SJSA1 (cell line): ENCODE measurements around the gene TUBB2A. TPM values are rescaled to one million over a fixed set of nuclear protein-coding genes. Genes with fewer than 3 reads are reported as not detected.
"Not testable (repeated sequence)": the region's sequence is repeated elsewhere in the genome, so short reads cannot be mapped to it uniquely, and the experiment has no call there.

Experiments
- DNase-seq, 2 experiments: peaks; one replicate each; pipeline ENCODE4 v3.0.0-alpha.2; 2015 to 2020; ENCODE audit warnings: low spot score in 2 of 2, low read depth in 1 of 2
- H3K27ac ChIP-seq: fragments of 250-450 bp; sonication (Bioruptor Pico); 2 replicates; pipeline ENCODE4 v1.5.1; 2020; ENCODE audit warnings: mild to moderate bottlenecking, moderate library complexity
- H3K27me3 ChIP-seq: fragments of 250-450 bp; sonication (Bioruptor Pico); replicated peaks from 2 replicates; pipeline ENCODE4 v1.5.1; 2020; ENCODE audit warnings: mild to moderate bottlenecking, moderate library complexity
- H3K36me3 ChIP-seq: fragments of 250-450 bp; sonication (Bioruptor Pico); 2 replicates; pipeline ENCODE4 v1.5.1; 2020; ENCODE audit warnings: mild to moderate bottlenecking
- H3K4me1 ChIP-seq: fragments of 250-450 bp; sonication (Bioruptor Pico); replicated peaks from 2 replicates; pipeline ENCODE4 v1.6.1; 2021; ENCODE audit warnings: mild to moderate bottlenecking
- H3K4me3 ChIP-seq: fragments of 250-450 bp; sonication (Bioruptor Pico); 2 replicates; pipeline ENCODE4 v1.5.1; 2020; ENCODE audit warnings: mild to moderate bottlenecking
- H3K9me3 ChIP-seq: fragments of 250-450 bp; sonication (Bioruptor Pico); replicated peaks from 2 replicates; pipeline ENCODE4 v1.5.1; 2020; ENCODE audit warnings: mild to moderate bottlenecking
- total RNA-seq: library from RNA; depleted of rRNA; stranded (reverse); fragments of >200 nt; shearing (Covaris generic); gene quantifications from 2 replicates; pipeline ENCODE4 v1.2.3, GENCODE V29; 2014

The TUBB2A gene
- total RNA-seq, 1 experiment from 2014 or later, result 289 TPM

GRCh38 chr6:3193102-3193849 is 35.9 kb upstream of the TUBB2A start:
- DNase-seq, result no peak
- H3K4me1 ChIP-seq, result no peaks in the 10 kb centered on the region
- no peaks in the 10 kb centered on the region for H3K27me3 ChIP-seq
- no peaks in the 10 kb centered on the region for H3K36me3 ChIP-seq
- H3K27ac ChIP-seq, result no peak overlapping the region
- no peaks in the 10 kb centered on the region for H3K9me3 ChIP-seq
- H3K4me3 ChIP-seq, result no peak overlapping the region

GRCh38 chr6:3190779-3191178 is 33.4 kb upstream of the TUBB2A start:
- H3K4me1 ChIP-seq, result no peaks in the 10 kb centered on the region
- no peak overlapping the region for H3K4me3 ChIP-seq
- no peaks in the 10 kb centered on the region for H3K27me3 ChIP-seq
- no peak overlapping the region for H3K27ac ChIP-seq
- H3K9me3 ChIP-seq, result no peaks in the 10 kb centered on the region; the same call in 1 of the 2 replicates
- H3K36me3 ChIP-seq, result no peaks in the 10 kb centered on the region
- DNase-seq, result no peak

GRCh38 chr6:3190056-3190455 is 32.7 kb upstream of the TUBB2A start:
- Histone ChIP-seq H3K27ac (no peak overlapping the region), H3K9me3 (no peaks in the 10 kb centered on the region; the same call in 1 of the 2 replicates), H3K4me3 (no peak overlapping the region), H3K27me3 (no peaks in the 10 kb centered on the region), H3K4me1 (no peaks in the 10 kb centered on the region), H3K36me3 (no peaks in the 10 kb centered on the region)
- DNase-seq, result no peak

- not testable (repeated sequence) for H3K27ac ChIP-seq, H3K4me1 ChIP-seq, H3K36me3 ChIP-seq, H3K4me3 ChIP-seq, H3K27me3 ChIP-seq, H3K9me3 ChIP-seq, DNase-seq
Observed at GRCh38 chr6:3189192-3189591, 31.8 kb upstream of the TUBB2A start.

GRCh38 chr6:3188262-3188661 is 30.9 kb upstream of the TUBB2A start:
- Histone ChIP-seq H3K4me3 (no peak overlapping the region), H3K27me3 (no peaks in the 10 kb centered on the region), H3K4me1 (no peaks in the 10 kb centered on the region), H3K9me3 (no peaks in the 10 kb centered on the region; the same call in 1 of the 2 replicates), H3K36me3 (no peaks in the 10 kb centered on the region), H3K27ac (no peak overlapping the region)
- no peak for DNase-seq

GRCh38 chr6:3186974-3187382 is 29.6 kb upstream of the TUBB2A start:
- no peaks in the 10 kb centered on the region for H3K36me3 ChIP-seq
- H3K9me3 ChIP-seq, result peaks cover 3% of the 10 kb centered on the region; the same call in 1 of the 2 replicates
- H3K4me3 ChIP-seq, result no peak overlapping the region
- DNase-seq, result no peak
- no peaks in the 10 kb centered on the region for H3K4me1 ChIP-seq
- H3K27me3 ChIP-seq, result 0 out of 2 replicates have a peak, but pooled peaks cover 3% of the 10 kb centered on the region
- H3K27ac ChIP-seq, result no peak overlapping the region

GRCh38 chr6:3183066-3183465 is 25.7 kb upstream of the TUBB2A start:
- H3K27me3 ChIP-seq, result 0 out of 2 replicates have a peak, but pooled peaks cover 3% of the 10 kb centered on the region
- no peak overlapping the region for H3K27ac ChIP-seq
- H3K36me3 ChIP-seq, result no peaks in the 10 kb centered on the region
- no peak for DNase-seq
- peaks cover 3% of the 10 kb centered on the region; the same call in 1 of the 2 replicates for H3K9me3 ChIP-seq
- H3K4me1 ChIP-seq, result no peaks in the 10 kb centered on the region
- H3K4me3 ChIP-seq, result no peak overlapping the region

- no peak for DNase-seq
- H3K4me3 ChIP-seq, result no peak overlapping the region
- H3K9me3 ChIP-seq, result 0 out of 2 replicates have a peak, but pooled peaks cover 3% of the 10 kb centered on the region
- H3K27me3 ChIP-seq, result 0 out of 2 replicates have a peak, but pooled peaks cover 3% of the 10 kb centered on the region
- peaks cover 8% of the 10 kb centered on the region for H3K4me1 ChIP-seq
- H3K27ac ChIP-seq, result no peak overlapping the region
- no peaks in the 10 kb centered on the region for H3K36me3 ChIP-seq
Observed at GRCh38 chr6:3181105-3181504, 23.8 kb upstream of the TUBB2A start.

- DNase-seq, H3K36me3 ChIP-seq, H3K4me3 ChIP-seq, H3K9me3 ChIP-seq, H3K27ac ChIP-seq, H3K27me3 ChIP-seq, H3K4me1 ChIP-seq: not testable (repeated sequence)
Observed at GRCh38 chr6:3179945-3180344, 22.6 kb upstream of the TUBB2A start.

- H3K4me3 ChIP-seq, H3K36me3 ChIP-seq, H3K9me3 ChIP-seq, DNase-seq, H3K27ac ChIP-seq, H3K27me3 ChIP-seq: not testable (repeated sequence)
- peaks cover 11% of the 10 kb centered on the region for H3K4me1 ChIP-seq
Observed at GRCh38 chr6:3178666-3179065, 21.3 kb upstream of the TUBB2A start.

GRCh38 chr6:3176562-3177355 is 19.4 kb upstream of the TUBB2A start:
- peak; percentile 57 to 80 for DNase-seq
- no peak overlapping the region for H3K4me3 ChIP-seq
- no peaks in the 10 kb centered on the region for H3K27me3 ChIP-seq
- no peaks in the 10 kb centered on the region for H3K9me3 ChIP-seq
- H3K4me1 ChIP-seq, result peaks cover 16% of the 10 kb centered on the region
- H3K27ac ChIP-seq, result no peak overlapping the region
- H3K36me3 ChIP-seq, result no peaks in the 10 kb centered on the region

- H3K36me3 ChIP-seq, result no peaks in the 10 kb centered on the region
- no peak overlapping the region for H3K27ac ChIP-seq
- no peaks in the 10 kb centered on the region for H3K27me3 ChIP-seq
- H3K4me3 ChIP-seq, result no peak overlapping the region
- DNase-seq, result no peak
- peaks cover 16% of the 10 kb centered on the region for H3K4me1 ChIP-seq
- H3K9me3 ChIP-seq, result no peaks in the 10 kb centered on the region
Observed at GRCh38 chr6:3175715-3176402, 18.5 kb upstream of the TUBB2A start.

- DNase-seq, result not testable (repeated sequence)
Observed at GRCh38 chr6:3173636-3174089, 16.3 kb upstream of the TUBB2A start.

More at GRCh38 chr6:3173636-3174089, 16.3 kb upstream of the TUBB2A start:
- peaks cover 20% of the 10 kb centered on the region for H3K4me1 ChIP-seq
- H3K27me3 ChIP-seq, H3K9me3 ChIP-seq, H3K27ac ChIP-seq, H3K4me3 ChIP-seq, H3K36me3 ChIP-seq: not testable (repeated sequence)
